ENCODE data around the gene RPEL1. TPM values are rescaled to one million over a fixed set of nuclear protein-coding genes. Genes with fewer than 3 reads are reported as not detected.

Gene RPEL1
- total and polyA plus RNA-seq, 8 donors, result not detected

DNA sequence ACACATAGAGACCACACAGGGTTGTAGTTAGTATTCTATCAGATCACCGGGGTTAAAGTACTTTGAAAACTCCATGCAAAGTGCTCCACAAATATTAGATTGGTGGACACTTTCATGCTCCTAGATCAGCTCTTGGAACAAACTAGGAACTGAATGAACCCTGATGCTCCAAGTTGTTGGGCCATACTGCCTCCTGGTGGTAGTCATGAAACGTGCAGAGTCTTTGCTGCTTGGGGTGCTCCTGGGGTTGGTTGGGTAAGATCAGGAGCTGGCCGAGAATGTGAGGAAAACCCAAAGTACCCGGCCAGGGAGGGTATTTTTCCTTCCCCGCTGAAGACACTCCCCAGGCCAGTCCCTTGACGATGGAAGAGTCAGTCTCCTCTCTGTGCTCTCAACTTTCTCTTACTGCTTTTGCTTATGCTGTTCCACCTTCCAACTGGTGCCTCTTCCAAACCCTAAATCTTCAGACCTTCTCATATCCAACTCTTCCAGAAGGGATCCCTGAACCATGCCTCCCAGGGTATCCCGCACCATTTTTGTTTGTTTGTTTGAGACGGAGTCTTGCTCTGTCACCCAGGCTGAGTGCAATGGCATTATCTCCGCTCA, 918 bp upstream of the RPEL1 start:
- no peaks in the 10 kb centered on the region for H3K9me3 ChIP-seq
- DNase-seq, result peak; percentile 81 to 93
- TF ChIP-seq CTCF (IDR thresholded peaks at IDR 0.05) (peak in 5 of 7 experiments; percentile 77 to 89 (median 87)), POLR2A (IDR thresholded peaks at IDR 0.05) (no peak), POLR2AphosphoS5 (IDR thresholded peaks at IDR 0.05) (peak; percentile 18 to 82 (median 20)), EP300 (IDR thresholded peaks at IDR 0.05) (no peak)
- H3K4me3 ChIP-seq, result no peak overlapping the region
- peaks cover 17 to 36% (median 28%) of the 10 kb centered on the region in 4 donors for H3K4me1 ChIP-seq
- 29 to 32% (median 30%) methylated on average over 9 of the region's 9 CpGs for WGBS, 5 donors
- no peaks in the 10 kb centered on the region for H3K27me3 ChIP-seq
- H3K36me3 ChIP-seq, result no peaks in the 10 kb centered on the region
- H3K27ac ChIP-seq, result no peak overlapping the region
- intact Hi-C loops (cut with DNase I; ENCODE audit: low total_unique reads), result loop anchor here (2.0 to 5.0 kb wide), 2 partner anchors 172 to 328 kb away; no protein-coding TSS in a partner anchor

- Histone ChIP-seq H3K27ac (no peak overlapping the region), H3K4me3 (no peak overlapping the region), H3K4me1 (peaks cover under 1 to 21% (median 13%) of the 10 kb centered on the region in 4 donors), H3K27me3 (no peaks in the 10 kb centered on the region), H3K9me3 (no peaks in the 10 kb centered on the region), H3K36me3 (no peaks in the 10 kb centered on the region)
- intact Hi-C loops (cut with DNase I; ENCODE audit: low total_unique reads), result loop anchor here (5.0 kb wide), 1 partner anchor 174 kb away; no protein-coding TSS in a partner anchor
- TF ChIP-seq POLR2AphosphoS5 (IDR thresholded peaks at IDR 0.05), result no peak
- no peak for TF ChIP-seq CTCF (IDR thresholded peaks at IDR 0.05)
- TF ChIP-seq POLR2A (IDR thresholded peaks at IDR 0.05), result no peak
- no peak for TF ChIP-seq EP300 (IDR thresholded peaks at IDR 0.05)
- DNase-seq, result no peak
- WGBS, 5 donors, result 71 to 87% (median 76%) methylated on average over 4 of the region's 4 CpGs
These were observed 637 bp downstream of the RPEL1 start for GRCh38 chr10:103246324-103246723.

DNA sequence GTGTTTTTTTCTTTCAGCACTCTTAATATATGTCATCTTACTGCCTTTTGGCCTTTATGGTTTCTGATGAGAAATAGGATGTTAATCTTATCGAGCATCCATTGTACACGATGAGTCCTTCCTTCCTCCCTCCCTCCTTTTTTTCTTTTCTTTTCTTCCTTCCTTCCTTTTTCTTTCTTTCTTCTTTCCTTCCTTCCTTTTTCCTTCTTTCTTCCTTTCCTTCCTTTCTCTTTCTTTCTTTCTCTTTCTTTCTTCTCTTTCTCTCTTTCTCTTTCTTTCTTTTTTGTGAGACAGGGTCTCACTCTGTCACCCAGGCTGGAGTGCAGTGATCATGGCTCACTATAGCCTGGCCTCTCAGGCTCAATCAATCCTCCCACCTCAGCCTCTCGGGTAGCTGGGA, 8.4 kb downstream of the RPEL1 start:
- no peak overlapping the region for H3K4me3 ChIP-seq
- H3K9me3 ChIP-seq, result no peaks in the 10 kb centered on the region
- H3K36me3 ChIP-seq, result no peaks in the 10 kb centered on the region
- no peaks in the 10 kb centered on the region for H3K4me1 ChIP-seq
- intact Hi-C loops (cut with DNase I; ENCODE audit: low total_unique reads), result no loop called here
- no peak for DNase-seq
- 58 to 87% (median 83%) methylated on average over 3 of the region's 3 CpGs for WGBS, 5 donors
- no peak overlapping the region for H3K27ac ChIP-seq
- H3K27me3 ChIP-seq, result no peaks in the 10 kb centered on the region
- TF ChIP-seq CTCF (IDR thresholded peaks at IDR 0.05), result no peak
- TF ChIP-seq POLR2A (IDR thresholded peaks at IDR 0.05), result no peak
- no peak for TF ChIP-seq EP300 (IDR thresholded peaks at IDR 0.05)
- no peak for TF ChIP-seq POLR2AphosphoS5 (IDR thresholded peaks at IDR 0.05)

- no peaks in the 10 kb centered on the region for H3K36me3 ChIP-seq
- intact Hi-C loops (cut with DNase I; ENCODE audit: low total_unique reads), result no loop called here
- H3K27ac ChIP-seq, result no peak overlapping the region
- TF ChIP-seq CTCF (IDR thresholded peaks at IDR 0.05) (no peak), POLR2AphosphoS5 (IDR thresholded peaks at IDR 0.05) (no peak), EP300 (IDR thresholded peaks at IDR 0.05) (no peak), POLR2A (IDR thresholded peaks at IDR 0.05) (no peak)
- no peaks in the 10 kb centered on the region for H3K4me1 ChIP-seq
- 56 to 76% (median 62%) methylated on average over 4 of the region's 4 CpGs for WGBS, 5 donors
- no peaks in the 10 kb centered on the region for H3K27me3 ChIP-seq
- DNase-seq, result no peak
- peaks cover 0 to 4% (median 1%) of the 10 kb centered on the region in 4 donors for H3K9me3 ChIP-seq
- no peak overlapping the region for H3K4me3 ChIP-seq
These were observed 9.0 kb downstream of the RPEL1 start for GRCh38 chr10:103254538-103255325.
